VCaP (cell line): ENCODE measurements around the gene FCER1G.

Experiments
- H3K27ac ChIP-seq: fragments of 450-650 bp; 2 replicates; pipeline ENCODE4 v1.5.1; 2017
- TF ChIP-seq, protein P1 (sequence below): fragments of 450-650 bp; conservative IDR thresholded peaks from 2 replicates; pipeline ENCODE4 v1.5.1; 2017; ENCODE audit warnings: mild to moderate bottlenecking, moderate library complexity

FCER1G gene

DNA sequence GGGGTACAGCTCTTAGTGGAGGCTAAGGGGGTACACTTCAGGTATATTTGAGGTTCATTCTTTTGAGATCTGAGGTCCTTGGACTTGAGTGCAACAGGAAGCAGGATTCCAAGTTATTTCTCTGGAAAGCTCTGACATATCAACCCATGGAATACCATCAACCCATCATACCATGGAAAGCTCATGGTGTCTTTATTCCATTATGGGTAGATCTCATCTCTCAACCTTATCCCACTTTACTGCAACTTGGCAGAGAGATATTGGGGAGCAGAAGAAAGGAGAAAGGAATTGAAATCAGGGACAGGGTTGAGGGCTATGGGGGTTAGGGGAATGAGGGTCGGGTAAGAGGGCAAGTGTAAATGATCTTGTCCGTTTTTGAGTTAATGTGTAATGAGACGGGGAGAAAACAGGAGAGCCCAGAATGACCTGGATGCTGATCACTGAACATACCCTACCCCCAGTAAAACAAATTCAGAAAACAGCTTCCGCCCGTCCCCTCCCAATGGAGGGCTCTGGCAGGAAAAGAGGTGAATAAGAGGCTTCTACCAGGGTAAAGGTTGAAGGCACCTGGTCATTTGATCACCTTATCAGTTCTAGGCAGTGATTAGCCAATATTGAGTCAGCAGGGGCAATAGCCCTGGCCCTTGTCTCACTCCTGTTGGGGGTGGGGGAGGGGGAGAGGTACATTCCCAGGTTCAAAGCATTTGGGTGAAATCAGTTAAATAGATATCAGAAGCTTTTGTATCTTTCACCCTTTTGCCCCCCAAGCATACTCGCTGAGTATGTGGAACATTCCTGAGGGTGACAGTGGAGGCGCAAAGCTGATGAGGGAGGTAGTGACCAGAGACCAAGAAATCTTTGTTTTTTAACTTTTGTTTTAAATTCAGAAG is 9.0 kb downstream of the FCER1G start:
- TF ChIP-seq, protein P1, sequence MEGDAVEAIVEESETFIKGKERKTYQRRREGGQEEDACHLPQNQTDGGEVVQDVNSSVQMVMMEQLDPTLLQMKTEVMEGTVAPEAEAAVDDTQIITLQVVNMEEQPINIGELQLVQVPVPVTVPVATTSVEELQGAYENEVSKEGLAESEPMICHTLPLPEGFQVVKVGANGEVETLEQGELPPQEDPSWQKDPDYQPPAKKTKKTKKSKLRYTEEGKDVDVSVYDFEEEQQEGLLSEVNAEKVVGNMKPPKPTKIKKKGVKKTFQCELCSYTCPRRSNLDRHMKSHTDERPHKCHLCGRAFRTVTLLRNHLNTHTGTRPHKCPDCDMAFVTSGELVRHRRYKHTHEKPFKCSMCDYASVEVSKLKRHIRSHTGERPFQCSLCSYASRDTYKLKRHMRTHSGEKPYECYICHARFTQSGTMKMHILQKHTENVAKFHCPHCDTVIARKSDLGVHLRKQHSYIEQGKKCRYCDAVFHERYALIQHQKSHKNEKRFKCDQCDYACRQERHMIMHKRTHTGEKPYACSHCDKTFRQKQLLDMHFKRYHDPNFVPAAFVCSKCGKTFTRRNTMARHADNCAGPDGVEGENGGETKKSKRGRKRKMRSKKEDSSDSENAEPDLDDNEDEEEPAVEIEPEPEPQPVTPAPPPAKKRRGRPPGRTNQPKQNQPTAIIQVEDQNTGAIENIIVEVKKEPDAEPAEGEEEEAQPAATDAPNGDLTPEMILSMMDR: no peak
- no peak overlapping the region for H3K27ac ChIP-seq

DNA sequence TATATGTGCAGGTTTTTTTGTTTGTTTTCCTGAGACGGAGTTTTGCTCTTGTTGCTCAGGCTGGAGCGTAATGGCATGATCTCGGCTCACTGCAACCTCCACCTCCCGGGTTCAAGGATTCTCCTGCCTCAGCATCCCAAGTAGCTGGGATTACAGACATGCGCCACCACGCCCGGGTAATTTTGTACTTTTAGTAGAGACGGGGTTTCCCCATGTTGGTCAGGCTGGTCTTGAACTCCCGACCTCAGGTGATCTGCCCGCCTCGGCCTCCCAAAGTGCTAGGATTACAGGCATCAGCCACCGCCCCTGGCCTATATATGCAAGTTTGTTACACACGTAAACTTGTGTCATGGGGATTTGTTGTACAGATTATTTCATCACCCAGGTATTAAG is 9.6 kb downstream of the FCER1G start:
- H3K27ac ChIP-seq: peak overlapping the region; percentile 76; the same call in 1 of the 2 replicates

DNA sequence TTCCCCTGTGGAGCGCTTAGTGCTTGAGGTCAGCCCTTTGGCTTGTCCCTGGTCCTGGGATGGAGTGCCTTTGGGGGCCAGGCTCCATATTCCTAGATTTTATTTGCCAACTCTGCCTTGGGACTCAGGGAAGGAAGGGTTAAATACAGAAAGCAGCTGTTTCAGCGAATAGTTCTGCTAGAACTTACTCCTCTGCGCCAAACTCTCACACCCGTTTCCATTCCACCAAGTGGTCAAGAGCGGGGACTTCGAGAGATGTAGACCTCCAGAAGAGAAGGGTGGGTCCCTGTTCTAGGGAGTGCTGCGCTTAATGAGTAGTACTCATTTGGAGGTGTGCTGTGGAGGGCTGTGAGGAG is 10.1 kb downstream of the FCER1G start:
- TF ChIP-seq, protein P1: no peak
- peak overlapping the region; percentile 76 for H3K27ac ChIP-seq

DNA sequence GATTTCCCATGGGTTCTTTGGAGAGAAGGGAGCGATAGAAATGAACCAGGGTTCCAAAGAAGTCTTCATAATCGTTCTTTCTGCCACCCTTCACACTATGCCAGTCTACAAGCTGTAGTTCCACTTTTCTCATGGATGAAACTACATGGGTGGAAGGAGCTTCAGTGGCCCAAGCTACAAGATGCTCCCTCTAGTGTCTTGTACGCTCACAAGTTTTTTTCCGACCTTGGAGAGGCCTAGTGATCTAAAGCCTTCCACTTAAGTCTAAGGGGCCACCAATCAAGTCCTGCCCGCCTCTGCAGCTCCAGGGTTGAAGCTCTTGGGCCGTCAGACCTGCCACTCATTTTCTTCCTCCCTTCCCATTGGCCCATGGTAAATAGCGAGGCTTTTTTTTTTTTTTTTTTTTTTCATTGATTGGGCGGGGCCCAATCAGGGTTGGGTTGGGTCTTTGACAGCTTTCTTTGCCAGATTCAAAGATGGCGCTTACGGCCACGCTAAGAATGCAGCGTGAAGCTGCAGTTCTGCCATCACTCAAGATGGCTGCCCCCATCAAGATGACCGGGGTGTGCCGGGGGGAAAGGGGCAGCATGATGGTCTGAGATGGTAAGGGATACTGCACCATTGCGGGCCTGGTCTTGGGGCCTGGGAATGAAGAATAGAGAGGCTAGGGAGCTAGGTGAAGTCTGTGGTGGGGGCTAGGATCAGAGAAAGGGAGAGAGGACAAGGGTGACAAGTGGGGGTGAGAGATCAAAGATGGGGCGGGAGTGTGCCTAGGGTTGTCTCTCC is 10.6 kb downstream of the FCER1G start, which contains the start of gene TOMM40L:
TOMM40L (plus strand) TSS at position 527 of the 786 bp plus-strand sequence. CDS start 430 bp downstream, outside the sequence.
- H3K27ac ChIP-seq: peak within 1 kb of the TSS; percentile 76
- TF ChIP-seq, protein P1: peak; percentile 69

DNA sequence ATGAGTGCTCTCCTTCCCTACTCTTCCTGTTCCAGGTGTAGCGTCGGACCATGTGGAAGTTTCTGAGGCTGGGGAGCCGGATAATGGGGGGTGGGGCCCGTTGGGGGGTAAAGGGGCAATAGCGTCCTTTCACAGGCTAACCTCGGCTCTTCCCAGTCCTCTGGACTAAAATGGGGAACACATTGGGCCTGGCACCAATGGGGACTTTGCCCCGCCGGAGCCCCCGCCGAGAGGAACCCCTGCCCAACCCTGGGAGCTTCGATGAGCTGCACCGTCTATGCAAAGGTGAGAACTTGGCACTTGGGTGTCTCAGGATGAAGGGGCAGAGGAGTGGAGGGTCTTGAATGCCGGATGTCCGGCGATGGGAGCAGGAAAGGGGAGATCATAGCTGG is 11.2 kb downstream of the FCER1G start:
- H3K27ac ChIP-seq: peak overlapping the region; percentile 76

DNA sequence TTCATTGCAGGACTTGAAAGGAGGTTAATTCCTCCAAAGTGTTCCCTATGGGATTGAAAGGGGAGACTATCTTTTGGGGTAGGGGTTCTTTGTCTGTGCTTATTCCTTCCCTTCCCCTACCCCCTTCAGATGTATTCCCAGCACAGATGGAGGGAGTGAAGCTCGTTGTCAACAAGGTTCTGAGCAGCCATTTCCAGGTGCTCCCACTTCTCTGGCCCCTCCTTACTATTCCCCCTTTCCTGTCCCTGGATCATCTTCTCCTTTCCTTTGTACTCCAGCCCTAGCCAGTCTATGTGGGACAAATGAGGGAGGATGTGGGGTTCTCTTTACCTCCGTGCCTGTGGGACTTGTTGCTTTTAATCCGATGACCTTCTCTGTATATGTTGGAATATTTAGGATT is 11.7 kb downstream of the FCER1G start:
- TF ChIP-seq, protein P1: no peak
- H3K27ac ChIP-seq: peak overlapping the region; percentile 76

More for the DNA sequence above, 11.2 kb downstream of the FCER1G start:
- TF ChIP-seq, protein P1: no peak

DNA sequence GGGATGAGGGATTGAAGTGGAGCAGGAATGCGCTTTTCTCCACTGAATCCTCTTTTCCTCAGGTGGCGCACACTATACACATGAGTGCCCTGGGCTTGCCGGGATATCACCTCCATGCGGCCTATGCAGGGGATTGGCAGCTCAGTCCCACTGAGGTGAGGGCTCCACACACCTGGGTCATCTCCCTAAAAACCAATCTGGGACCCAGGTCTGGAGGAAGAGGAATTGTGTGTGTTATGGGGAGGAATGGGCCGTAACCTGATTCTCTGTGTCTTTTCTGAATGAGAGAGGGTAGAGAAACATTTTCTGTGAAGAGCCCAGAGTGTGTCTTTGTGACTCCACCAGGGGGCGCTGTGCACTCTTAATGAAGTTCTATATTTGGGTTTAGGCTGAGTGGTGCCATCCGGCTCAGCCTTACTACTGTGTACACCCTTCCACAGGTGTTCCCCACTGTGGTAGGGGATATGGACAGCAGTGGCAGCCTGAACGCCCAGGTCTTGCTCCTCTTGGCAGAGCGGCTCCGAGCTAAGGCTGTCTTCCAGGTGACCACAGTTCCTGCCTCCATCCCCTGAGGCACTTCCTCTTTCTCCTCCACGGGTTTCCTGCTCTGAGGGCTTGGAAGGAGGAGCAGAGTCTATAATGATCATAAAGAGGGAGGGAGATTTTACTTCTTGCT is 12.2 kb downstream of the FCER1G start:
- H3K27ac ChIP-seq: peak overlapping the region; percentile 76
- TF ChIP-seq, protein P1: peak; percentile 87
